ENCODE results near the gene SAMD4A. TPM values are rescaled to one million over a fixed set of nuclear protein-coding genes. Genes with fewer than 3 reads are reported as not detected.

The SAMD4A gene
- total RNA-seq, 6 experiments from 2014 or later, result 33.8 to 53.7 (median 41.0) TPM

GRCh38 chr14:54672181-54672580, 105.3 kb downstream of the SAMD4A start:
- Mint-ChIP-seq H3K4me1 (ENCODE audit: low read depth) (peaks cover 95% of the 10 kb centered on the region), H3K27ac (no peak overlapping the region)

GRCh38 chr14:54672688-54673087, 105.8 kb downstream of the SAMD4A start:
- Mint-ChIP-seq H3K4me3 (no peak overlapping the region), H3K4me1 (ENCODE audit: low read depth) (peaks cover 95% of the 10 kb centered on the region), H3K27ac (no peak overlapping the region; the same call in 1 of the 2 replicates), H3K36me3 (ENCODE audit: low read depth) (peaks cover 13% of the 10 kb centered on the region), H3K27me3 (ENCODE audit: insufficient read depth) (no peaks in the 10 kb centered on the region; the same call in none of the 2 replicates), H3K9me3 (no peaks in the 10 kb centered on the region)
- DNase-seq, result no peak
- TF ChIP-seq CTCF (IDR thresholded peaks at IDR 0.05), result no peak

More at GRCh38 chr14:54672181-54672580, 105.3 kb downstream of the SAMD4A start:
- H3K9me3 Mint-ChIP-seq, result no peaks in the 10 kb centered on the region
- no peak for DNase-seq
- peaks cover 17% of the 10 kb centered on the region for H3K36me3 Mint-ChIP-seq (ENCODE audit: low read depth)
- no peak overlapping the region for H3K4me3 Mint-ChIP-seq
- no peaks in the 10 kb centered on the region; the same call in none of the 2 replicates for H3K27me3 Mint-ChIP-seq (ENCODE audit: insufficient read depth)
- TF ChIP-seq CTCF (IDR thresholded peaks at IDR 0.05), result no peak

- H3K4me3 Mint-ChIP-seq, result no peak overlapping the region
- no peak overlapping the region for H3K27ac Mint-ChIP-seq
Measured at GRCh38 chr14:54673193-54674045, 106.5 kb downstream of the SAMD4A start.

GRCh38 chr14:54674046-54674741, 107.3 kb downstream of the SAMD4A start:
- Mint-ChIP-seq H3K4me3 (no peak overlapping the region), H3K36me3 (ENCODE audit: low read depth) (peaks cover 11% of the 10 kb centered on the region), H3K4me1 (ENCODE audit: low read depth) (peaks cover 95% of the 10 kb centered on the region), H3K27ac (no peak overlapping the region), H3K27me3 (ENCODE audit: insufficient read depth) (no peaks in the 10 kb centered on the region; the same call in none of the 2 replicates), H3K9me3 (no peaks in the 10 kb centered on the region)
- DNase-seq, result no peak
- TF ChIP-seq CTCF (IDR thresholded peaks at IDR 0.05), result no peak

More at GRCh38 chr14:54673193-54674045, 106.5 kb downstream of the SAMD4A start:
- Mint-ChIP-seq H3K4me1 (ENCODE audit: low read depth) (peaks cover 95% of the 10 kb centered on the region), H3K9me3 (no peaks in the 10 kb centered on the region), H3K27me3 (ENCODE audit: insufficient read depth) (no peaks in the 10 kb centered on the region; the same call in none of the 2 replicates), H3K36me3 (ENCODE audit: low read depth) (peaks cover 11% of the 10 kb centered on the region)
- DNase-seq, result no peak
- no peak for TF ChIP-seq CTCF (IDR thresholded peaks at IDR 0.05)

- no peak for TF ChIP-seq CTCF (IDR thresholded peaks at IDR 0.05)
- Mint-ChIP-seq H3K4me1 (ENCODE audit: low read depth) (peaks cover 91% of the 10 kb centered on the region), H3K27ac (peak overlapping the region; percentile 29; the same call in 1 of the 2 replicates), H3K4me3 (no peak overlapping the region), H3K27me3 (ENCODE audit: insufficient read depth) (no peaks in the 10 kb centered on the region; the same call in none of the 2 replicates), H3K36me3 (ENCODE audit: low read depth) (peaks cover 15% of the 10 kb centered on the region), H3K9me3 (no peaks in the 10 kb centered on the region)
- DNase-seq, result no peak
Measured at GRCh38 chr14:54675236-54676128, 108.6 kb downstream of the SAMD4A start.
